ENCODE results near the gene SLC16A3. TPM values are rescaled to one million over a fixed set of nuclear protein-coding genes. Genes with fewer than 3 reads are reported as not detected.

SLC16A3 gene
- total RNA-seq, 1 donor from 2014 or later, result 15.6 TPM

DNA sequence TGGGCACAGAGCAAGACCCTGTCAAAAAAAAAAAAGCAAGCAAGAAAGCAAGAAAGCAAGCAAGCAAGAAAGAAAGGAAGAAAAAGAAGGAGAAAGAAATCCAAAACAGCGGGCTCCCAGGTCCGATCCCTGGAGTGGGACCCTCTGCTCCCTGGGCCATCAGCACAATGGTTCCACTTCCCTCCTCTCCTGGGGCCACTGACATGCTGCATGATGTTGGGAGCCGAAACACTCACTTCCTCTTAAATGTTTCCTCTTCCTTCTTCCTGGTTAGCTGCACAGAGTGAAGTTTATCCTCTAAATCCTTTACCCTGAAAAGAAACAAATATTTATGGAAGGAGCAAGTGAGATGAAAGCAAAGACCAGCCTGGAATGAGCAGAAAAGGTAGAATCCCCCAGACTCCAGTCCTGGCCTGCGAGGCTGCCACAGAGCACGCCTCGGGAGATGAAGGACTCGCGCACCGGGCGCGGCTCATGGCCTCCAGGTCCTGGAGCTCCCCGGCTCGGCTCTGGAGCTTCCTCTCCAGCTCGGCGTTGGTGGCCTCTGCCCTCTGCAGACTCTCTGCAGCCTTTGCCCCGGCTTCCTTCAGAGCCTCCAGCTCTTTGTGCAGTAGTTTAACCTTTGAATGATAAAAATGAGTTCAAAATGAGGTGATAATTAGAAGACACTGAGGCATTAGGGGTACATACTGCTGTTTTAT is 35.2 kb upstream of the SLC16A3 start:
- no peaks in the 10 kb centered on the region for H3K9me3 Mint-ChIP-seq (ENCODE audit: unreplicated experiment)
- TF ChIP-seq CTCF (IDR thresholded peaks at IDR 0.05; ENCODE audit: partially characterized antibody, unreplicated experiment), result no peak
- H3K36me3 Mint-ChIP-seq (ENCODE audit: unreplicated experiment), result peaks cover 7% of the 10 kb centered on the region
- no peak overlapping the region for H3K4me3 Mint-ChIP-seq (ENCODE audit: unreplicated experiment)
- no peak overlapping the region for H3K27ac Mint-ChIP-seq (ENCODE audit: unreplicated experiment)
- DNase-seq, result no peak
- no peaks in the 10 kb centered on the region for H3K27me3 Mint-ChIP-seq (ENCODE audit: unreplicated experiment)
- H3K4me1 Mint-ChIP-seq (ENCODE audit: low read depth, unreplicated experiment), result no peaks in the 10 kb centered on the region

DNA sequence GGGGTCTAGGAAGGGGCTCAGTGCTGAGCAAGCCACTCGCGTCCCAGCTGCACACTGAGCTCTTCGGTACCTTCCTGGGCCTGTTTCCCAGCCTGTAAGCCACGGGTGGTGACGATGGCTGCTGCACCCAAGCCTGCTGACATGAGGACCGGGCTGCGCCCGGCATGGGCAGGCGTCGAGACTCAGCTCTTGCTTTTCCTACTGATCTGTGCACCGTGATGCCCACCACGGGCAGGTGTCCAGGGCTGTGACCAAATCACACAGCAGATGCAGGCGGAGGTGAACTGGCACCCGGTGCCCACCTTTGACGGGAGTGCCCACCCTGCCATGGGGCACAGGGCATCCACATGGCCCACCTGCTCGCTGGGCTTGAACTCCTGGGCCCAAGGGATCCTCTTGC is 34.1 kb upstream of the SLC16A3 start:
- no peak overlapping the region for H3K4me3 Mint-ChIP-seq (ENCODE audit: unreplicated experiment)
- no peaks in the 10 kb centered on the region for H3K27me3 Mint-ChIP-seq (ENCODE audit: unreplicated experiment)
- no peaks in the 10 kb centered on the region for H3K9me3 Mint-ChIP-seq (ENCODE audit: unreplicated experiment)
- no peak for DNase-seq
- no peaks in the 10 kb centered on the region for H3K4me1 Mint-ChIP-seq (ENCODE audit: low read depth, unreplicated experiment)
- H3K27ac Mint-ChIP-seq (ENCODE audit: unreplicated experiment), result no peak overlapping the region
- peaks cover 7% of the 10 kb centered on the region for H3K36me3 Mint-ChIP-seq (ENCODE audit: unreplicated experiment)
- no peak for TF ChIP-seq CTCF (IDR thresholded peaks at IDR 0.05; ENCODE audit: partially characterized antibody, unreplicated experiment)

GRCh38 chr17:82195675-82196672 is 32.9 kb upstream of the SLC16A3 start:
- Mint-ChIP-seq H3K4me1 (ENCODE audit: low read depth, unreplicated experiment) (no peaks in the 10 kb centered on the region), H3K27me3 (ENCODE audit: unreplicated experiment) (no peaks in the 10 kb centered on the region), H3K27ac (ENCODE audit: unreplicated experiment) (peak overlapping the region; percentile 6), H3K9me3 (ENCODE audit: unreplicated experiment) (no peaks in the 10 kb centered on the region), H3K4me3 (ENCODE audit: unreplicated experiment) (peak overlapping the region; percentile 5), H3K36me3 (ENCODE audit: unreplicated experiment) (peaks cover 7% of the 10 kb centered on the region)
- no peak for DNase-seq
- no peak for TF ChIP-seq CTCF (IDR thresholded peaks at IDR 0.05; ENCODE audit: partially characterized antibody, unreplicated experiment)

DNA sequence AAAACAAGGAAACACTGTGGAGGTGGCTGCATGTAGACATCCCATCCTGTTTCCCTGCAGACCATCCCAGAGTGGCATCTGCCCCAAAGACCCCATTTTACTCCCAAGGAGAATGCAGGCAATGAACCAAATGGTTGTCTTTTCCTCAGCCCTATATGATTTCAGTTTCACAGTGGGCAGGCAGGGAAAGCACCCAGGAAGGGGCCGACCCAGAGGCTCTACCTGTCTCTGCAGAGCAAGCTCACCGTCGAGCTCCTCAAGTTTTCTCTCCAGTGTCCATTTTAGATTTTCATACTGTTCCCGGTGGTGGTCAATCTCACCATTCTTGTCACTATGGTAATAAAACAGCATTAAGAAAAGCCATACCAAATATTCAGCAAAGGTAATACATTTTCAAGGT is 30.8 kb upstream of the SLC16A3 start:
- no peak for DNase-seq
- Mint-ChIP-seq H3K36me3 (ENCODE audit: unreplicated experiment) (peaks cover 7% of the 10 kb centered on the region), H3K27me3 (ENCODE audit: unreplicated experiment) (peaks cover 1% of the 10 kb centered on the region), H3K9me3 (ENCODE audit: unreplicated experiment) (no peaks in the 10 kb centered on the region), H3K4me3 (ENCODE audit: unreplicated experiment) (no peak overlapping the region), H3K27ac (ENCODE audit: unreplicated experiment) (no peak overlapping the region), H3K4me1 (ENCODE audit: low read depth, unreplicated experiment) (no peaks in the 10 kb centered on the region)
- no peak for TF ChIP-seq CTCF (IDR thresholded peaks at IDR 0.05; ENCODE audit: partially characterized antibody, unreplicated experiment)

Data from glutamatergic neuron (in vitro differentiated cells).